GM12865 (cell line): ENCODE data around the gene MED26.
"Not testable (repeated sequence)": the region's sequence is repeated elsewhere in the genome, so short reads cannot be mapped to it uniquely, and the experiment has no call there.

Experiments
- DNase-seq: peaks from one replicate; pipeline ENCODE4 v3.0.0; 2010; ENCODE audit warnings: low read depth
- H3K4me3 ChIP-seq: 2 replicates; pipeline ENCODE4 v1.5.1; 2011; ENCODE audit warnings: mild to moderate bottlenecking, low read depth, low read length, control low read depth
- CTCF ChIP-seq: IDR thresholded peaks from 2 replicates; pipeline ENCODE4 v1.5.1; 2011; ENCODE audit warnings: low read length, control low read depth, low read depth, inconsistent platforms; ENCODE audit not compliant: insufficient read depth; ENCODE audit errors: missing control alignments

The MED26 gene

DNA sequence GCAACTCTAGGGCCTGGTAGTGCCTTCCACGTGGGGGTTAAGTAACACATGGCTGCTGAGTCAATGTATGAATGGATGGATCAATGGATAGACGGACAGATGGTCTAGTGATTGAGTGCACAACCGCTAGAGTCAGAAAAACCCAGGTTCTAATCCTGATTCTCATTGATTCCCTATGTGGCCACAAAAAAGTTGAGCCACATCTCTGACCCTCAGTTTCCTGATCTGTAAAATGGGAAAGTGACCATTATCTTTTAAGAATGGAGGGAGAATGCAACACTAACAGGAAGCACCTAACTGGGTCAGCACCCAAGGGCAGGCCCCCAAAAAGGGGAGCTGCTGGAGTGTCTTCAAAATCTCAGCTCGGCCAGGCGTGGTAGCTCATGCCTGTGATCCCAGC is 29.4 kb upstream of the MED26 start:
- DNase-seq = no peak
- TF ChIP-seq CTCF = no peak
- no peak overlapping the region for H3K4me3 ChIP-seq

DNA sequence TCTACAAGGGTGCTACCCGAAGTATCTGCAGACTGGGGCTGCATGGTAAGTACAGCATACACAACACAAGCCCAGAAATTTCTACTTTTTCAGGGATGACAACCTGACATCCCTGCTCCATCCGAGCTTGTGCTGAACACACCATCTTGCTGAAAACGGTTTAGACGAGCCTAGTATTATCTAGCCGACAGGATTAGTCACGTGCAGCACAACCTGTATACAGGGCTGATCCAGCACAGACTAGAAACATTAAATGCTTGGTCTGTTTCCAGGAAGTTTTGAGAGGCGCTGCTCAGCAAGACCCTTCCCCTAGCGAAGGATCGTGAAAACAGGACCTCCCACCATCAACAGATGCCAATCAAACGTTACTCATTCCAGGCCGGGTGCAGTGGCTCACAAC is 27.7 kb upstream of the MED26 start:
- no peak for DNase-seq
- no peak overlapping the region for H3K4me3 ChIP-seq
- no peak for TF ChIP-seq CTCF

- DNase-seq = no peak
- no peak for TF ChIP-seq CTCF
- H3K4me3 ChIP-seq = no peak overlapping the region
Measured at GRCh38 chr19:16654627-16655026, 26.6 kb upstream of the MED26 start.

- no peak for TF ChIP-seq CTCF
- DNase-seq = no peak
- H3K4me3 ChIP-seq = no peak overlapping the region
Measured at GRCh38 chr19:16654140-16654539, 26.1 kb upstream of the MED26 start.

DNA sequence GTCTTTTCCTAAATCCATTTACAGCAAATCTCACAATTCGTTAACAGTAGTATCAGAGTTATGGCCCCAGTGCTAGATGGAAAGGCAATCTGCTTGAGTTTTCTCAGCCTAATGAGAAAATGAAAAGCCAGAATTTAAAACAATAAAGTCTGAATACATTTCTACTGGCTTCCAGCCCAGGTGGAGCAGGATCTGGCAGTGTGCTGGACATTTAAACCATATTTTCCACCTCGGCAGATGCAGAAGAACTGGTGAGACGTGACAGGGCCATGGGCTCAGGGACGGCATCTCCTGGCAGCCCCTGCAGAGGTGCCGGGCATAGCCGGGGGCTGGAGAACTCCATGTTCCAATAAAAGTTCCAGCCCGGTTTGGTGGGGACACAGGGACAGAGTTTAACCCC is 24.9 kb upstream of the MED26 start:
- no peak for TF ChIP-seq CTCF
- no peak overlapping the region for H3K4me3 ChIP-seq
- no peak for DNase-seq

DNA sequence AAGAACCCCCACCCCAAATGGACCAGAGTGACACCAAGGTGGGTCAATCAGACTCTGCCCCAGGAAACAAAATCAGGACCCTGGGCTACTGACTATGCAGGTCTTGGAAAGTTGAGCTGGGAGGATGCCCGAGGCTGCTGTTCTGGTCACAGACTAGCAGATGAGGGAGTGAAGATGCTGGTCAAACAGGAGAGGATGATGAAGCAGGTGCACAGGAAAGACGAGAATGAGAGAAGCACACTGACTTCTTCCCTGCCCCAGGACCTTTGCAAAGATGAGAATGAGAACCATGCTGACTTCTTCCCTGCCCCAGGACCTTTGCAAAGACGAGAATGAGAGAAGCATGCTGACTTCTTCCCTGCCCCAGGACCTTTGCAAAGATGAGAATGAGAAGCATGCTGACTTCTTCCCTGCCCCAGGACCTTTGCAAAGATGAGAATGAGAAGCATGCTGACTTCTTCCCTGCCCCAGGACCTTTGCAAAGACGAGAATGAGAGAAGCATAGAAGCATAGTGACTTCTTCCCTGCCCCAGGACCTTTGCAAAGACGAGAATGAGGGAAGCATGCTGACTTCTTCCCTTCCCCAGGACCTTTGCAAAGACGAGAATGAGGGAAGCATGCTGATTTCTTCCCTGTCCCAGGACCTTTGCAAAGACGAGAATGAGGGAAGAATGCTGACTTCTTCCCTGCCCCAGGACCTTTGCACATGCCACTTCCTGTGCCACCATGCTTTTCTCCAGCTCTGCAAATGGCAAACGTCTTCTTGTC is 23.6 kb upstream of the MED26 start:
- not testable (repeated sequence) for DNase-seq, H3K4me3 ChIP-seq

- H3K4me3 ChIP-seq = no peak overlapping the region
- no peak for DNase-seq
- no peak for TF ChIP-seq CTCF
Measured at GRCh38 chr19:16650821-16651220, 22.8 kb upstream of the MED26 start.

- H3K4me3 ChIP-seq = no peak overlapping the region
- no peak for TF ChIP-seq CTCF
- DNase-seq = no peak
Measured at GRCh38 chr19:16649734-16650133, 21.7 kb upstream of the MED26 start.
